ENCODE data around the gene ARAP1. TPM values are rescaled to one million over a fixed set of nuclear protein-coding genes. Genes with fewer than 3 reads are reported as not detected.

Gene ARAP1
- total RNA-seq, 1 experiment from 2014 or later: 47.0 TPM

DNA sequence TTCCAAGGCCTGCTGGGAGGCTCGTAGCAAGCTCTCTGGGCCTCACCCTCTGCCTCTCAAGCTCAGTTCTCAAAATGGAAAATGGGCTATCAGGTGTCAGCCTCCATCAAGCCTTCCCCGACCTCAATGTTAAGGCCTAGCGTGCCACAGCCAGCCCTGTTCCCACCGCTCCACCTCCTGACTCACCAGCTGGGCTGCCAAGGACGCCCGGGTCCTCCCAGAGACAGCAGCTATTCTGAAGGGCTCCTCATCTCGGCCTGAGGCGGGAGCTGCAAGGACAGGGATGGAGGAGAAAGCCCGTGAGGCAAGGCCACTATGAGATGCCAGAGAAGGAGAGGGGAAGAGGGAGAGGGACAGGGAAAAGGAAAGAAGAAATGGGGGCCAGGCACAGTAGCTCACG is 19.9 kb downstream of the ARAP1 start:
- no peaks in the 10 kb centered on the region for H3K9me3 Mint-ChIP-seq (ENCODE audit: unreplicated experiment)
- peaks cover 6% of the 10 kb centered on the region for H3K36me3 Mint-ChIP-seq (ENCODE audit: insufficient read depth, unreplicated experiment)
- H3K4me3 Mint-ChIP-seq (ENCODE audit: unreplicated experiment): no peak overlapping the region
- H3K4me1 Mint-ChIP-seq (ENCODE audit: insufficient read depth, unreplicated experiment): peaks cover 17% of the 10 kb centered on the region
- ChIA-PET CTCF (interaction anchor here (0.9 kb wide), 1 partner anchor 61 kb away, joined by 4 read pairs; no protein-coding TSS in a partner anchor), POLR2A (interaction anchor here (0.5 to 1.3 kb wide), 3 partner anchors 10 to 61 kb away, joined by 3 to 5 read pairs (median 5); partner anchors contain the start of gene STARD10)
- TF ChIP-seq, protein P1, sequence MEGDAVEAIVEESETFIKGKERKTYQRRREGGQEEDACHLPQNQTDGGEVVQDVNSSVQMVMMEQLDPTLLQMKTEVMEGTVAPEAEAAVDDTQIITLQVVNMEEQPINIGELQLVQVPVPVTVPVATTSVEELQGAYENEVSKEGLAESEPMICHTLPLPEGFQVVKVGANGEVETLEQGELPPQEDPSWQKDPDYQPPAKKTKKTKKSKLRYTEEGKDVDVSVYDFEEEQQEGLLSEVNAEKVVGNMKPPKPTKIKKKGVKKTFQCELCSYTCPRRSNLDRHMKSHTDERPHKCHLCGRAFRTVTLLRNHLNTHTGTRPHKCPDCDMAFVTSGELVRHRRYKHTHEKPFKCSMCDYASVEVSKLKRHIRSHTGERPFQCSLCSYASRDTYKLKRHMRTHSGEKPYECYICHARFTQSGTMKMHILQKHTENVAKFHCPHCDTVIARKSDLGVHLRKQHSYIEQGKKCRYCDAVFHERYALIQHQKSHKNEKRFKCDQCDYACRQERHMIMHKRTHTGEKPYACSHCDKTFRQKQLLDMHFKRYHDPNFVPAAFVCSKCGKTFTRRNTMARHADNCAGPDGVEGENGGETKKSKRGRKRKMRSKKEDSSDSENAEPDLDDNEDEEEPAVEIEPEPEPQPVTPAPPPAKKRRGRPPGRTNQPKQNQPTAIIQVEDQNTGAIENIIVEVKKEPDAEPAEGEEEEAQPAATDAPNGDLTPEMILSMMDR (IDR thresholded peaks at IDR 0.05; ENCODE audit: unreplicated experiment): no peak
- no TSS peak for BruUV-seq (replicated peaks)
- DNase-seq (ENCODE audit: unreplicated experiment): no peak
- H3K27me3 Mint-ChIP-seq (ENCODE audit: insufficient read depth, unreplicated experiment): no peaks in the 10 kb centered on the region
- intact Hi-C loops (cut with micrococcal nuclease): no loop called here
- H3K27ac Mint-ChIP-seq (ENCODE audit: low read depth, unreplicated experiment): no peak overlapping the region

DNA sequence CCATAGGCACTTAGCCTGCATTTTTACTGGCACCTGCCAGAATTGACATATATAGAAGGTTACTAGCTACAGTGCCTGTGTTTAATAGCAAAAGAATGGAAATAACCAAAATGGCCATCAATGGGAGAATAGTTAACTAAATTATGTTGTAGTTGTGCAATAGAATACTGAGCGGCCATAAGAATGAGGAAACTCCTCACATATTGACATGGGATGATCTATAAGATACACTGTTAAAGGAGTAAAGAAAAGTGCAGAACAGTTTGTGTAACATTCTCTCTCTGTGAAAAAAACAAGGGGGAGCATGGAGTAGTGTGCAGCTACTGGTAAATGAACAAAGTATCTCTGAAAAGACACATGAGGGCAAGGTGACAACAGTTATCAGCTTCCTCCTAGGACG is 21.5 kb downstream of the ARAP1 start:
- no peaks in the 10 kb centered on the region for H3K27me3 Mint-ChIP-seq (ENCODE audit: insufficient read depth, unreplicated experiment)
- H3K36me3 Mint-ChIP-seq (ENCODE audit: insufficient read depth, unreplicated experiment): peaks cover 3% of the 10 kb centered on the region
- CTCF ChIA-PET: interaction anchor here (0.7 to 2.2 kb wide), 5 partner anchors 10 to 456 kb away, joined by 3 to 9 read pairs (median 3); partner anchors contain the start of gene STARD10
- peaks cover 6% of the 10 kb centered on the region for H3K4me1 Mint-ChIP-seq (ENCODE audit: insufficient read depth, unreplicated experiment)
- no peaks in the 10 kb centered on the region for H3K9me3 Mint-ChIP-seq (ENCODE audit: unreplicated experiment)
- no TSS peak for BruUV-seq (replicated peaks)
- no peak overlapping the region for H3K4me3 Mint-ChIP-seq (ENCODE audit: unreplicated experiment)
- TF ChIP-seq, protein P1 (IDR thresholded peaks at IDR 0.05; ENCODE audit: unreplicated experiment): no peak
- intact Hi-C loops (cut with micrococcal nuclease): no loop called here
- H3K27ac Mint-ChIP-seq (ENCODE audit: low read depth, unreplicated experiment): no peak overlapping the region
- POLR2A ChIA-PET: interaction anchor here (0.9 kb wide), 1 partner anchor 10 kb away, joined by 3 read pairs; no protein-coding TSS in a partner anchor
- no peak for DNase-seq (ENCODE audit: unreplicated experiment)

DNA sequence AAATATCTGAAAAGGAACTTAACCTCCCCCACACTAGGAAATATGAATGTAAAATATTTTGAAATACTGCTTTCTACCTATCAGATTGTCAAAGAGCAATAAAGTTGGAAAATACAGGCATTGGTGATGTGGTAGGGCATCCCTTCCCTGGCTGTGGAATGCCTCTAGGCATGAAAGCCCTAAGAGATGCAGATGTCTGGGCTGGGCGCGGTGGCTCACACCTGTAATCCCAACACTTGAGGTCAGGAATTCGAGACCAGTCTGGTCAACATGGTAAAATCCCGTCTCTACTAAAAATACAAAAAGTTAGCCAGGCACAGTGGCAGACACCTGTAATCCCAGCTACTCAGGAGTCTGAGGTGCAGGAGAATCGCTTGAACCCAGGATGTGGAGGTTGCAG is 22.0 kb downstream of the ARAP1 start:
- no TSS peak for BruUV-seq (replicated peaks)
- intact Hi-C loops (cut with micrococcal nuclease): no loop called here
- H3K4me3 Mint-ChIP-seq (ENCODE audit: unreplicated experiment): no peak overlapping the region
- no peaks in the 10 kb centered on the region for H3K9me3 Mint-ChIP-seq (ENCODE audit: unreplicated experiment)
- H3K27me3 Mint-ChIP-seq (ENCODE audit: insufficient read depth, unreplicated experiment): no peaks in the 10 kb centered on the region
- no peaks in the 10 kb centered on the region for H3K36me3 Mint-ChIP-seq (ENCODE audit: insufficient read depth, unreplicated experiment)
- ChIA-PET CTCF (interaction anchor here (0.6 to 2.2 kb wide), 3 partner anchors 11 to 64 kb away, joined by 3 to 9 read pairs (median 3); partner anchors contain the start of gene STARD10), POLR2A (interaction anchor here (0.9 kb wide), 1 partner anchor 11 kb away, joined by 3 read pairs; no protein-coding TSS in a partner anchor)
- TF ChIP-seq, protein P1 (IDR thresholded peaks at IDR 0.05; ENCODE audit: unreplicated experiment): no peak
- DNase-seq (ENCODE audit: unreplicated experiment): no peak
- H3K27ac Mint-ChIP-seq (ENCODE audit: low read depth, unreplicated experiment): no peak overlapping the region
- H3K4me1 Mint-ChIP-seq (ENCODE audit: insufficient read depth, unreplicated experiment): peaks cover 8% of the 10 kb centered on the region

DNA sequence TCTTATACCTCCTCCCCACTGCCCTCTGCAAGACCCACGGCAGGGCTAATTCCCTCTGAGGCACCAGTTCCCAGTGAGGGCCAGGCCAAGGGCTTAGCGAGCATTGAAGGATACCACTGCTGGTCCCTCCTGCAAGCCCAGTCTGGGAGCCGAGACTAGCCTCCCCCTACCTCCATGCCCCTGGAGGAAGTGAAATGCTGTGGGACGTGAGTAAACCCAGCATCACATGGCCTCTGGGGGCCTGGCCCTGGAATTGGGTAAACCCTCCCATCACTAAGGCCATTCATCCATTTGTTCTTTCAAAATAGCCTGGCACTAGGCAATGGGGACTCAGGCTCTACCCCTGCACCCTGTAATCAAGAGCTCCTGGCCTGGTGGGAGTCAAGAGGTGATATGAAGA is 24.7 kb downstream of the ARAP1 start:
- Mint-ChIP-seq H3K27ac (ENCODE audit: low read depth, unreplicated experiment) (no peak overlapping the region), H3K36me3 (ENCODE audit: insufficient read depth, unreplicated experiment) (no peaks in the 10 kb centered on the region), H3K4me3 (ENCODE audit: unreplicated experiment) (no peak overlapping the region), H3K27me3 (ENCODE audit: insufficient read depth, unreplicated experiment) (no peaks in the 10 kb centered on the region), H3K9me3 (ENCODE audit: unreplicated experiment) (no peaks in the 10 kb centered on the region), H3K4me1 (ENCODE audit: insufficient read depth, unreplicated experiment) (peaks cover 10% of the 10 kb centered on the region)
- ChIA-PET POLR2A (interaction anchor here (0.6 to 1.5 kb wide), 2 partner anchors 42 to 67 kb away, joined by 3 read pairs; partner anchors contain the start of gene STARD10), CTCF (interaction anchor here (1.1 to 7.5 kb wide), 5 partner anchors 9 to 451 kb away, joined by 4 to 85 read pairs (median 6); partner anchors contain the start of gene STARD10)
- TF ChIP-seq, protein P1 (IDR thresholded peaks at IDR 0.05; ENCODE audit: unreplicated experiment): no peak
- BruUV-seq (replicated peaks): no TSS peak
- no peak for DNase-seq (ENCODE audit: unreplicated experiment)
- intact Hi-C loops (cut with micrococcal nuclease): loop anchor here (5.0 to 10.0 kb wide), 2 partner anchors 105 to 517 kb away; no protein-coding TSS in a partner anchor

Data from MCF 10A (cell line).